ENCODE data around the gene MBD6.

DNA sequence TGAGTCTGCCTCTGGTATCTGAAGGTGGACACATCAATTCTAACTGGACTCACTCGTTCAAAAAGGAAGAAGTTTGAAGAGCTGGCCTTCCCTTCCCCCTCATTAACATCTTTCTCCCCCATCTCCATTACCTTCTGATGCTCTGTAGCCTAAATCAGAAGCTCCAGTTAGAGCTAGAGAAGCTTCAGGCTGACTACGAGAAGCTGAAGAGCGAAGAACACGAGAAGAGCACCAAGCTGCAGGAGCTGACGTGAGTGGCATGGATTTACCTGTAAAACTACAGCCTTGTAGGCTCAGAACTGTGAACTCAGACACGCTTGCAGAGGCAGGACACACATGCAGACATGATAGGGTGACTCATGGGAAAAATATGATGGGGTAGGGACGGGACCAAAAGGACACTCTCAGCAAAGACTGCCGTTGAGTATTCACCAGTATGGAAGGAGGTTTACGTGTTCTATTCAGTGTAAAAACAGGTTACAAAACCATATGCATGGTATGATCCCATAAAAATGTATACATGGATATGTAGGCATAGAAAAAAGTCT, 54.1 kb downstream of the MBD6 start:
- TF ChIP-seq EZH2phosphoT487 (IDR thresholded peaks at IDR 0.05; ENCODE audit: insufficient read depth, low read depth) (no peak), EZH2 (IDR thresholded peaks at IDR 0.05; ENCODE audit: insufficient read depth, poor library complexity, severe bottlenecking) (no peak)
